ENCODE data around the gene CHST7.

GRCh38 chrX:46602468-46603102 is 29.0 kb downstream of the CHST7 start:
- TF ChIP-seq POLR2AphosphoS5 (IDR thresholded peaks at IDR 0.05; ENCODE audit: low read depth, low read length) (no peak), CTCF (IDR thresholded peaks at IDR 0.05 in 2 of 3, conservative IDR thresholded peaks at IDR 0.05 in 1 of 3; ENCODE audit: borderline replicate concordance in 1 of 3, insufficient read depth in 1 of 3, low read depth in 2 of 3, low read length in 2 of 3) (no peak), EZH2 (IDR thresholded peaks at IDR 0.05) (no peak), SP1 (IDR thresholded peaks at IDR 0.05; ENCODE audit: low read depth) (no peak), REST (IDR thresholded peaks at IDR 0.05; ENCODE audit: low read depth) (no peak), CEBPB (IDR thresholded peaks at IDR 0.05; ENCODE audit: low read depth) (no peak), EZH2phosphoT487 (IDR thresholded peaks at IDR 0.05; ENCODE audit: borderline replicate concordance) (no peak), ZBTB33 (IDR thresholded peaks at IDR 0.05; ENCODE audit: extremely low read depth, insufficient replicate concordance, low read length) (no peak), POLR2A (IDR thresholded peaks at IDR 0.05; ENCODE audit: borderline replicate concordance, extremely low read depth, insufficient read depth, insufficient read length) (no peak), YY1 (IDR thresholded peaks at IDR 0.05; ENCODE audit: extremely low read depth, insufficient replicate concordance, low read depth, low read length) (no peak), RAD21 (IDR thresholded peaks at IDR 0.05; ENCODE audit: low read depth) (no peak), SRF (IDR thresholded peaks at IDR 0.05; ENCODE audit: low read depth) (no peak), ZNF274 (IDR thresholded peaks at IDR 0.05; ENCODE audit: low read depth, low read length) (no peak), ATF3 (IDR thresholded peaks at IDR 0.05) (no peak)

Data from HCT116 (cell line).